NCI-H446 (cell line): ENCODE measurements around the gene HYLS1.

Source experiments
- DNase-seq, 2 experiments: peaks; one replicate each; lab custom pipeline; 2025; lab: John Stamatoyannopoulos, UW

The HYLS1 gene

GRCh38 chr11:125949271-125950177 is 62.1 kb downstream of the HYLS1 start:
- no peak for DNase-seq

GRCh38 chr11:125950178-125950490 is 62.7 kb downstream of the HYLS1 start:
- no peak for DNase-seq
